ENCODE data around the gene PRM2.

The PRM2 gene

GRCh38 chr16:11298143-11298900, 22.0 kb upstream of the PRM2 start:
- ChIA-PET CTCF (interaction anchor here (0.7 to 4.2 kb wide), 21 partner anchors 9 to 344 kb away, joined by 3 to 36 read pairs (median 4); partner anchors contain the start of genes PRM1, PRM3 and SOCS1), POLR2A (interaction anchor here (0.6 to 2.8 kb wide), 2 partner anchors 11 to 43 kb away, joined by 3 to 26 read pairs; partner anchors contain the start of gene SOCS1)
- DNase-seq (ENCODE audit: extremely low spot score), result no peak
- TF ChIP-seq CTCF (IDR thresholded peaks at IDR 0.05; ENCODE audit: control extremely low read depth, extremely low read depth, low read depth, missing control alignments), result no peak

- POLR2A ChIA-PET, result interaction anchor here (2.8 kb wide), 1 partner anchor 42 kb away, joined by 26 read pairs; the partner anchor contains the start of gene SOCS1
- peak; percentile 79 for DNase-seq (ENCODE audit: extremely low spot score)
- TF ChIP-seq CTCF (IDR thresholded peaks at IDR 0.05; ENCODE audit: control extremely low read depth, extremely low read depth, low read depth, missing control alignments), result no peak
- CTCF ChIA-PET, result interaction anchor here (0.8 to 4.2 kb wide), 18 partner anchors 13 to 344 kb away, joined by 3 to 36 read pairs (median 4); partner anchors contain the start of genes PRM1, PRM3 and SOCS1
Observed at GRCh38 chr16:11297492-11298142, 21.3 kb upstream of the PRM2 start.

GRCh38 chr16:11296706-11297491, 20.6 kb upstream of the PRM2 start:
- ChIA-PET CTCF (interaction anchor here (0.9 to 4.2 kb wide), 10 partner anchors 13 to 343 kb away, joined by 3 to 36 read pairs (median 5); partner anchors contain the start of genes PRM1, PRM3 and SOCS1), POLR2A (interaction anchor here (2.8 kb wide), 1 partner anchor 41 kb away, joined by 26 read pairs; the partner anchor contains the start of gene SOCS1)
- DNase-seq (ENCODE audit: extremely low spot score), result no peak
- TF ChIP-seq CTCF (IDR thresholded peaks at IDR 0.05; ENCODE audit: control extremely low read depth, extremely low read depth, low read depth, missing control alignments), result no peak

DNA sequence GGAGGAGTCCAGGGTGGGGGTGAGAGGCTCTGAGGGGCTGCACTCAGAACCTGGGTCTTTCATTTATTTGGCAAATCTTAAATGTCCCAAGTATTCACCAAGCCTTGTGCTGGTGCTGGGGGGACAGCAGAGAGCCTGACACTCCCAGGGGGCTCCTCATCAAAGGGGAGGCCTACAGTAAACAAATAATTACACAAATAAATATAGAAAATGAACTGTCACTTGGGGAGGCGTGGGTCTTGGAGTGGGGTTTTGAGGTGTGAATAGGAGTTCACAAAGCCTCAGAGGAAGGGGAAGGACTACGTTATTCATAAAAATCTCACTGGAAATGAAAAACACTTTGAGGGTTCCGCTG, 20.0 kb upstream of the PRM2 start:
- POLR2A ChIA-PET, result no interaction called here
- DNase-seq (ENCODE audit: extremely low spot score), result no peak
- CTCF ChIA-PET, result interaction anchor here (0.9 to 4.2 kb wide), 5 partner anchors 14 to 342 kb away, joined by 3 to 36 read pairs (median 4); partner anchors contain the start of gene SOCS1
- no peak for TF ChIP-seq CTCF (IDR thresholded peaks at IDR 0.05; ENCODE audit: control extremely low read depth, extremely low read depth, low read depth, missing control alignments)

DNA sequence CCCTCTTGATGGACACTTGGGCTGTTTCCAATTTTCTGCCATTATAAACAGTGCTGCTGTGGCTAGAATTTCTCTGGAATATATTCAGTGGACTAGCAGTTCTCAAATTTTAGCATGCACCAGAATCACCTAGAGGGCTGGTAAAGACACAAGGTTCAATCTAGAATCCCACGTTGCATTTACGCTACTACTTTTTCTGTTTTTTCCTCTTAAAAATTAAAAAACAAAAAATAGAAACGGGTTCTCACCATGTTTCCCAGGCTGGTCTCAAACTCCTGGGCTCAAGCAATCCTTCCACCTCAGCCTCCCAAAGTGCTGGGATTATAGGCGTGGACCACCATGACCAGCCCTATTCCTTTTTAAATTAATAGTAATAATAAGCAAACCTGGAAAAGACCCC, 19.4 kb upstream of the PRM2 start:
- no peak for DNase-seq (ENCODE audit: extremely low spot score)
- CTCF ChIA-PET, result no interaction called here
- POLR2A ChIA-PET, result no interaction called here
- no peak for TF ChIP-seq CTCF (IDR thresholded peaks at IDR 0.05; ENCODE audit: control extremely low read depth, extremely low read depth, low read depth, missing control alignments)

Measured in GM10248 (cell line).